Sciatic nerve (tissue), 2 donors: ENCODE data around the gene ASB1. TPM values are rescaled to one million over a fixed set of nuclear protein-coding genes. Genes with fewer than 3 reads are reported as not detected.

Source experiments
- ATAC-seq: fragments of 200-7000 bp; cut with Tn5 transposase; one replicate; pipeline ENCODE4 v1.9.1; 2020; ENCODE audit warnings: mild to moderate bottlenecking, moderate library complexity
- DNase-seq: peaks from one replicate; pipeline ENCODE4 v3.0.0-alpha.2; 2020; ENCODE audit warnings: low spot score
- intact Hi-C: fragments of 100-400 bp; cut with DNase I; formaldehyde crosslinking; loops from one replicate; pipeline ENCODE4 v1.14.2; 2022
- total RNA-seq: library from RNA; stranded (reverse); fragmentation: NEBNext Ultra II Directional; extraction: Animal tissue kit (Norgen Biotek cat#: 25700); gene quantifications from one replicate; pipeline ENCODE4 v1.2.1, GENCODE V29; 2021
- donor health status: DM: no; HTN: no; CAD: no.
- donor health status: DM: no; HTN: no; CAD: no.

Gene ASB1
- 38.1 TPM for total RNA-seq

GRCh38 chr2:238426568-238427434 lies at the start of gene ASB1:
Gene ASB1 (plus strand): TSS chr2:238426927. CDS start chr2:238427071, 144 bp downstream.
- DNase-seq: peak; percentile 85

GRCh38 chr2:238378230-238379095 lies 48.3 kb upstream of the ASB1 start:
- ATAC-seq (no peak), DNase-seq (no peak)
- intact Hi-C loops: loop anchor here (2.0 kb wide), 1 partner anchor 32 kb away; no protein-coding TSS in a partner anchor

More at GRCh38 chr2:238426568-238427434, at the start of gene ASB1:
- intact Hi-C loops: no loop called here
- peak; percentile 80 for ATAC-seq

GRCh38 chr2:238379096-238379810 lies 47.5 kb upstream of the ASB1 start:
- ATAC-seq (no peak), DNase-seq (no peak)
- intact Hi-C loops: loop anchor here (2.0 kb wide), 1 partner anchor 32 kb away; no protein-coding TSS in a partner anchor

GRCh38 chr2:238380336-238380735 lies 46.4 kb upstream of the ASB1 start:
- no peak for ATAC-seq
- no peak for DNase-seq
- intact Hi-C loops: no loop called here

- DNase-seq (no peak), ATAC-seq (peak; percentile 81)
- intact Hi-C loops: no loop called here
These were observed 45.9 kb upstream of the ASB1 start for GRCh38 chr2:238380785-238381184.

- intact Hi-C loops: no loop called here
- DNase-seq: no peak
- peak; percentile 13 for ATAC-seq
These were observed 45.2 kb upstream of the ASB1 start for GRCh38 chr2:238381341-238382115.

GRCh38 chr2:238382381-238382781 lies 44.3 kb upstream of the ASB1 start:
- no peak for DNase-seq
- ATAC-seq: no peak
- intact Hi-C loops: no loop called here

GRCh38 chr2:238383135-238383534 lies 43.6 kb upstream of the ASB1 start:
- intact Hi-C loops: no loop called here
- no peak for DNase-seq

GRCh38 chr2:238383743-238384380 lies 42.9 kb upstream of the ASB1 start:
- no peak for DNase-seq
- ATAC-seq: no peak
- intact Hi-C loops: no loop called here

More at GRCh38 chr2:238383135-238383534, 43.6 kb upstream of the ASB1 start:
- no peak for ATAC-seq

GRCh38 chr2:238387332-238387731 lies 39.4 kb upstream of the ASB1 start:
- intact Hi-C loops: no loop called here
- ATAC-seq (no peak), DNase-seq (no peak)

GRCh38 chr2:238388794-238389193 lies 37.9 kb upstream of the ASB1 start:
- ATAC-seq (no peak), DNase-seq (no peak)
- intact Hi-C loops: no loop called here

GRCh38 chr2:238389988-238390589 lies 36.6 kb upstream of the ASB1 start:
- DNase-seq: no peak
- ATAC-seq: peak; percentile 95
- intact Hi-C loops: no loop called here

- ATAC-seq: no peak
- no peak for DNase-seq
- intact Hi-C loops: no loop called here
These were observed 35.6 kb upstream of the ASB1 start for GRCh38 chr2:238391042-238391689.

GRCh38 chr2:238396663-238397062 lies 30.1 kb upstream of the ASB1 start:
- DNase-seq: no peak
- ATAC-seq: no peak
- intact Hi-C loops: no loop called here

GRCh38 chr2:238397356-238397755 lies 29.4 kb upstream of the ASB1 start:
- intact Hi-C loops: no loop called here
- DNase-seq: no peak
- no peak for ATAC-seq

- intact Hi-C loops: no loop called here
- no peak for DNase-seq
These were observed 28.1 kb upstream of the ASB1 start for GRCh38 chr2:238398577-238398976.

GRCh38 chr2:238399094-238399493 lies 27.6 kb upstream of the ASB1 start:
- DNase-seq (no peak), ATAC-seq (no peak)
- intact Hi-C loops: no loop called here

More at GRCh38 chr2:238398577-238398976, 28.1 kb upstream of the ASB1 start:
- ATAC-seq: no peak
